ENCODE measurements around the gene EFNA1.
"Not testable (repeated sequence)": the region's sequence is repeated elsewhere in the genome, so short reads cannot be mapped to it uniquely, and the experiment has no call there.

Gene EFNA1

GRCh38 chr1:155145491-155145890 lies 17.8 kb downstream of the EFNA1 start:
- DNase-seq (ENCODE audit: low read depth in 2 of 2, low spot score in 1 of 2), result no peak

- DNase-seq (ENCODE audit: low read depth in 2 of 2, low spot score in 1 of 2), result not testable (repeated sequence)
These were observed 28.4 kb downstream of the EFNA1 start for GRCh38 chr1:155155996-155156643.

GRCh38 chr1:155158991-155159390 lies 31.3 kb downstream of the EFNA1 start:
- no peak for DNase-seq (ENCODE audit: low read depth in 2 of 2, low spot score in 1 of 2)

GRCh38 chr1:155160128-155160527 lies 32.5 kb downstream of the EFNA1 start:
- DNase-seq (ENCODE audit: low read depth in 2 of 2, low spot score in 1 of 2), result no peak

GRCh38 chr1:155162631-155163030 lies 35.0 kb downstream of the EFNA1 start:
- DNase-seq (ENCODE audit: low read depth in 2 of 2, low spot score in 1 of 2), result not testable (repeated sequence)

- DNase-seq (ENCODE audit: low read depth in 2 of 2, low spot score in 1 of 2), result not testable (repeated sequence)
These were observed 36.1 kb downstream of the EFNA1 start for GRCh38 chr1:155163785-155164184.

GRCh38 chr1:155164625-155165024 lies 36.9 kb downstream of the EFNA1 start:
- DNase-seq (ENCODE audit: low read depth in 2 of 2, low spot score in 1 of 2), result not testable (repeated sequence)

GRCh38 chr1:155166051-155166470 lies 38.4 kb downstream of the EFNA1 start:
- DNase-seq (ENCODE audit: low read depth in 2 of 2, low spot score in 1 of 2), result no peak

- no peak for DNase-seq (ENCODE audit: low read depth in 2 of 2, low spot score in 1 of 2)
These were observed 38.9 kb downstream of the EFNA1 start for GRCh38 chr1:155166471-155167165.

GRCh38 chr1:155167166-155168104 lies 39.8 kb downstream of the EFNA1 start:
- peak; percentile 60 to 85 for DNase-seq (ENCODE audit: low read depth in 2 of 2, low spot score in 1 of 2)

GRCh38 chr1:155168105-155168445 lies 40.4 kb downstream of the EFNA1 start:
- DNase-seq (ENCODE audit: low read depth in 2 of 2, low spot score in 1 of 2), result not testable (repeated sequence)

- no peak for DNase-seq (ENCODE audit: low read depth in 2 of 2, low spot score in 1 of 2)
These were observed 41.0 kb downstream of the EFNA1 start for GRCh38 chr1:155168456-155169210.

GRCh38 chr1:155169541-155169940 lies 41.9 kb downstream of the EFNA1 start:
- no peak for DNase-seq (ENCODE audit: low read depth in 2 of 2, low spot score in 1 of 2)

- DNase-seq (ENCODE audit: low read depth in 2 of 2, low spot score in 1 of 2), result no peak
These were observed 42.6 kb downstream of the EFNA1 start for GRCh38 chr1:155170101-155170785.

GRCh38 chr1:155170806-155171205 lies 43.1 kb downstream of the EFNA1 start:
- DNase-seq (ENCODE audit: low read depth in 2 of 2, low spot score in 1 of 2), result no peak

- DNase-seq (ENCODE audit: low read depth in 2 of 2, low spot score in 1 of 2), result no peak
These were observed 44.4 kb downstream of the EFNA1 start for GRCh38 chr1:155171836-155172731.

- peak; percentile 88 to 92 for DNase-seq (ENCODE audit: low read depth in 2 of 2, low spot score in 1 of 2)
These were observed 45.2 kb downstream of the EFNA1 start, which contains the start of gene KRTCAP2 for GRCh38 chr1:155172732-155173477. Gene KRTCAP2, minus strand, starts transcription at chr1:155173304. Its CDS starts 80 bp downstream, at chr1:155173224.

GRCh38 chr1:155173478-155174323 lies 46.0 kb downstream of the EFNA1 start, which contains the start of gene TRIM46:
Gene TRIM46, plus strand, starts transcription at chr1:155173849. Its CDS starts 118 bp downstream, at chr1:155173967.
- peak in 1 of 2 donors; percentile 36 for DNase-seq (ENCODE audit: low read depth in 2 of 2, low spot score in 1 of 2)

Measured in stimulated activated CD8-positive, alpha-beta memory T cell treated with anti-CD3 and anti-CD28 coated beads, Interleukin-4, amount 100 ng/mL, for 4 hours (primary cell).